Body of pancreas (tissue), 4 donors: ENCODE results near the gene ERI3.

Experiments
- POLR2A ChIP-seq, 3 donors: fragments of 450-650 bp; IDR thresholded peaks; one replicate each; pipeline ENCODE4 v1.6.1; 2016; ENCODE audit warnings: antibody characterized with exemption in 3 of 3, mild to moderate bottlenecking in 2 of 3
- TF ChIP-seq, protein P1 (sequence below), 7 experiments: fragments of 450-650 bp in 4 of 7; fragments of 200-600 bp in 3 of 7; sonication (generic) in 3 of 7; IDR thresholded peaks; one replicate each; pipeline ENCODE4 v1.5.1; 2016 to 2019; ENCODE audit warnings: antibody characterized with exemption in 7 of 7

DNA sequence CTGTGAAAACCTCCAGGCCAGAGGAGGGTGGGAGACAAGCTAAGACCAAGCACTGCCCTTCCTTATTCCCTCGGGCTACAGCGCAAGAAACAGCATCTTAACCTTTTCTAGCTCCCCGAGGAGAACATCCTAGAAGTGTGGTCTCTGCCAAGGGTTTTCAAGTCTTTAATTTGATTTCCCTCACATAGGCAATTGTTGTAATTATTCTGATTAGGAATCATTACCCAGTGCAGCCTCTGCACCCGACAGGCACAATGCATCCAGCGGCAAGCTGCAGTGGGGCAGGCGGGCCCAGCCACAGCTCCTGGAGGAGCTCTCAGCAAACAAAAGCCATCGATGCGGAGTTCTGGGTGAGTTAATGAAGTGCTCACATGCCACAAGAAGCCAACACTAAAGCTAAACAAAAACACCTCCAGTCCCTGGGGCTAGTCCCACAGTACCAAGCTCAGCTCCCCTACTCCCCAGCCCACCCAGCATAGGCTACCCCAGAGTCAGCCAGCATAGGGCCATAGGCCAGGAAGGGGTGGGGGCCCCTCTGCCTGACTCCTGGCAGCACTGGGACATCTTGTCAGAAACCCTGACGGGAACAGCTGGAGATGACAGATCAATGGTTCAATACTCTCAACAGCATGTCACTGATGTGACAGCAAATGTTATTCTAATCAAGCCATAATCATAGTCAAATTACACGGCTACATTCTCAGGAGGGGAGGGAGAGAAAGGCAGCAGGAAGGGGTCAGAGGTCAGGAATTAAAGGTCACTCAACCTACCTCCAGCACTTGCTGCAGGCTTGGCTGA, 42.5 kb downstream of the ERI3 start:
- no peak for TF ChIP-seq POLR2A (IDR thresholded peaks at IDR 0.05)
- TF ChIP-seq, protein P1, sequence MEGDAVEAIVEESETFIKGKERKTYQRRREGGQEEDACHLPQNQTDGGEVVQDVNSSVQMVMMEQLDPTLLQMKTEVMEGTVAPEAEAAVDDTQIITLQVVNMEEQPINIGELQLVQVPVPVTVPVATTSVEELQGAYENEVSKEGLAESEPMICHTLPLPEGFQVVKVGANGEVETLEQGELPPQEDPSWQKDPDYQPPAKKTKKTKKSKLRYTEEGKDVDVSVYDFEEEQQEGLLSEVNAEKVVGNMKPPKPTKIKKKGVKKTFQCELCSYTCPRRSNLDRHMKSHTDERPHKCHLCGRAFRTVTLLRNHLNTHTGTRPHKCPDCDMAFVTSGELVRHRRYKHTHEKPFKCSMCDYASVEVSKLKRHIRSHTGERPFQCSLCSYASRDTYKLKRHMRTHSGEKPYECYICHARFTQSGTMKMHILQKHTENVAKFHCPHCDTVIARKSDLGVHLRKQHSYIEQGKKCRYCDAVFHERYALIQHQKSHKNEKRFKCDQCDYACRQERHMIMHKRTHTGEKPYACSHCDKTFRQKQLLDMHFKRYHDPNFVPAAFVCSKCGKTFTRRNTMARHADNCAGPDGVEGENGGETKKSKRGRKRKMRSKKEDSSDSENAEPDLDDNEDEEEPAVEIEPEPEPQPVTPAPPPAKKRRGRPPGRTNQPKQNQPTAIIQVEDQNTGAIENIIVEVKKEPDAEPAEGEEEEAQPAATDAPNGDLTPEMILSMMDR (IDR thresholded peaks at IDR 0.05): no peak
